HepG2 (cell line): ENCODE data around the gene RAET1L.

Source experiments
- CTCF ChIP-seq: sonication (generic); formaldehyde crosslinking; IDR thresholded peaks from 2 replicates; pipeline ENCODE4 v1.5.0; 2020; ENCODE audit warnings: mild to moderate bottlenecking, missing genetic modification reagents, moderate library complexity
- EZH2 ChIP-seq: conservative IDR thresholded peaks from 2 replicates; pipeline ENCODE4 v1.6.1; 2012; ENCODE audit warnings: mild to moderate bottlenecking, low read depth, low read length, moderate library complexity
- HNF4G ChIP-seq, 2 experiments: sonication (generic) in 1 of 2; formaldehyde crosslinking in 1 of 2; IDR thresholded peaks; 2 replicates each; pipeline versions ENCODE4 v1.4.0 to v1.6.1; 2011 to 2020; ENCODE audit warnings: borderline replicate concordance in 2 of 2, low read depth in 2 of 2, mild to moderate bottlenecking in 2 of 2, low read length in 1 of 2, missing genetic modification reagents in 1 of 2, moderate library complexity in 1 of 2
- RNF2 ChIP-seq: fragments of 450-650 bp; conservative IDR thresholded peaks from 2 replicates; pipeline ENCODE4 v1.6.1; 2016; ENCODE audit warnings: low read depth
- RXRA ChIP-seq: sonication (generic); formaldehyde crosslinking; IDR thresholded peaks from 2 replicates; pipeline ENCODE4 v1.5.1; 2020; ENCODE audit warnings: missing genetic modification reagents
- TARDBP ChIP-seq: sonication (generic); formaldehyde crosslinking; IDR thresholded peaks from 2 replicates; pipeline ENCODE4 v1.8.0; 2022; ENCODE audit warnings: mild to moderate bottlenecking, missing genetic modification reagents
- USF2 ChIP-seq, 2 experiments: sonication (generic) in 1 of 2; formaldehyde crosslinking in 1 of 2; IDR thresholded peaks; 2 replicates each; pipeline versions ENCODE4 v1.5.1 to v1.6.1; 2011 to 2020; ENCODE audit warnings: borderline replicate concordance in 1 of 2, low read depth in 1 of 2, low read length in 1 of 2, mild to moderate bottlenecking in 1 of 2, missing genetic modification reagents in 1 of 2, moderate library complexity in 1 of 2
- YY1 ChIP-seq: IDR thresholded peaks from 2 replicates; pipeline ENCODE4 v1.6.1; 2011; ENCODE audit warnings: low read length, low read depth, moderate library complexity, mild to moderate bottlenecking; ENCODE audit not compliant: insufficient read depth, insufficient replicate concordance
- ZNF619 ChIP-seq: sonication (generic); formaldehyde crosslinking; IDR thresholded peaks from 2 replicates; pipeline ENCODE4 v1.4.0; 2020; ENCODE audit warnings: mild to moderate bottlenecking, missing genetic modification reagents
- TF ChIP-seq, protein P1 (sequence below): sonication (generic); formaldehyde crosslinking; IDR thresholded peaks from 2 replicates; pipeline ENCODE4 v1.4.0; 2020; ENCODE audit warnings: low read depth, mild to moderate bottlenecking, missing genetic modification reagents

DNA sequence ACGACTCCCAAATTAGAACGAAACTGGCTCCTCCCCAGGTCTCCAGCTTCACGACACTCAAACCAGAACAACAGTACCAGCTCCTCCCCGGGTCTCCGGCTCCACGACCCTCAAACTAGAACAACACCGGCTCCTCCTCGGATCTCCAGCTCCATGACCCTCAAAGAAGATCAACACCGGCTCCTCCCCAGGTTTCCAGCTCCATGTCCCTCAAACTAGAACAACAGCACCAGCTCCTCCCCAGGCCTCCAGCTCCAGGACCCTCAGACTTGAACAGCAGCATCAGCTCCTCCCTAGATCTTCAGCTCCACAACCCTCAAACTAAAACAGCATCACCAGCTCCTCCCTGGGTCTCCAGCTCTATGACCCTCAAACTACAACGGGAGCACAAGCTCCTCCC, 29.8 kb upstream of the RAET1L start:
- no peak for TF ChIP-seq RNF2
- no peak for TF ChIP-seq USF2 (IDR thresholded peaks at IDR 0.05; ENCODE audit: low read depth, low read length)
- TF ChIP-seq USF2 (CRISPR knock-in tag; IDR thresholded peaks at IDR 0.05; ENCODE audit: borderline replicate concordance), result no peak
- no peak for TF ChIP-seq YY1
- TF ChIP-seq EZH2, result no peak
- no peak for TF ChIP-seq ZNF619 (CRISPR knock-in tag)
- no peak for TF ChIP-seq CTCF (CRISPR knock-in tag)
- TF ChIP-seq TARDBP (CRISPR knock-in tag), result no peak
- no peak for TF ChIP-seq HNF4G (IDR thresholded peaks at IDR 0.05; ENCODE audit: borderline replicate concordance, low read depth, low read length)
- TF ChIP-seq HNF4G (CRISPR knock-in tag; IDR thresholded peaks at IDR 0.05; ENCODE audit: borderline replicate concordance, low read depth), result no peak
- no peak for TF ChIP-seq RXRA (CRISPR knock-in tag)
- TF ChIP-seq, protein P1, sequence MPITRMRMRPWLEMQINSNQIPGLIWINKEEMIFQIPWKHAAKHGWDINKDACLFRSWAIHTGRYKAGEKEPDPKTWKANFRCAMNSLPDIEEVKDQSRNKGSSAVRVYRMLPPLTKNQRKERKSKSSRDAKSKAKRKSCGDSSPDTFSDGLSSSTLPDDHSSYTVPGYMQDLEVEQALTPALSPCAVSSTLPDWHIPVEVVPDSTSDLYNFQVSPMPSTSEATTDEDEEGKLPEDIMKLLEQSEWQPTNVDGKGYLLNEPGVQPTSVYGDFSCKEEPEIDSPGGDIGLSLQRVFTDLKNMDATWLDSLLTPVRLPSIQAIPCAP (CRISPR knock-in tag), result no peak
